NT2/D1 (cell line): ENCODE results near the gene ATP5MG.

Source experiments
- SUZ12 ChIP-seq: IDR thresholded peaks from 2 replicates; pipeline ENCODE4 v1.6.1; 2011; ENCODE audit not compliant: insufficient read length, insufficient read depth; ENCODE audit errors: extremely low read depth
- YY1 ChIP-seq: IDR thresholded peaks from 2 replicates; pipeline ENCODE4 v1.6.1; 2011; ENCODE audit not compliant: insufficient read length, insufficient read depth

DNA sequence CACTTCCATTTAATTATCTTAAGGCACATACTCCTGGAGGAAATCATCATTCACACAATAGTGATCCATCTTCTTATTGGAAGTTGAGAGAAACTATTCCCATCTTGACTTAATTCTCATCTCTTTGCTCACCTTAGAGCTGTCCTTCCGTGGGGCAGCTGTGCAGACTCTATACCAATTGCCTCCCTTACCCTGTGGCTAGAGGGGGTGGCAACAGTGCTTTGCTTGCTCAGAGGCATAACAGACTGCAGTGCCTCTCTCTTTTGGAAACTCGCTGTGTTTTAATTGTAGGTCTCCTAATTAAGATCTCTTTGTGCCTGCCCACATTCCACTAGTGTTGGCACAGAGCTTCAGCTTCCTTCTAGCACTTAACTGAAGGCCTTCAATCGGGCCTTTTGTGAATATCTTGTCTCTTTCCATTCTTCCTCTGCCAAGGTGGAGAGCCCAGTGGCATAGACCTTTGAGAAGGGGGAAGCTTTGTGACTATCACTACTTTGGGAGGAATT is 40.4 kb downstream of the ATP5MG start:
- no peak for TF ChIP-seq YY1
- no peak for TF ChIP-seq SUZ12
